SK-N-SH treated with all-trans-retinoic acid at 6 μM for 48 hours (cell line): ENCODE results near the gene C15orf40.

Source experiments
- ATAC-seq: fragments of 200-7000 bp; cut with Tn5 transposase; 3 replicates; pipeline ENCODE4 v1.9.1; 2020; ENCODE audit warnings: mild to moderate bottlenecking, moderate library complexity
- ARNTL ChIP-seq: fragments of 450-650 bp; formaldehyde crosslinking; IDR thresholded peaks from 2 replicates; pipeline ENCODE4 v1.5.0; 2020; ENCODE audit warnings: low read depth, mild to moderate bottlenecking, moderate library complexity, borderline replicate concordance
- BACH2 ChIP-seq: fragments of 250-450 bp; sonication (Bioruptor Pico); IDR thresholded peaks from 2 replicates; pipeline ENCODE4 v1.9.0; 2021; ENCODE audit warnings: mild to moderate bottlenecking, borderline replicate concordance
- CREB5 ChIP-seq: fragments of 250-450 bp; sonication (Bioruptor Pico); IDR thresholded peaks from 2 replicates; pipeline ENCODE4 v1.5.1; 2020; ENCODE audit warnings: low read depth, mild to moderate bottlenecking, moderate library complexity
- CSDC2 ChIP-seq: fragments of 250-450 bp; sonication (Bioruptor Pico); IDR thresholded peaks from 2 replicates; pipeline ENCODE4 v1.5.0; 2020; ENCODE audit warnings: mild to moderate bottlenecking, moderate library complexity
- ESRRG ChIP-seq: fragments of 250-450 bp; sonication (Bioruptor Pico); IDR thresholded peaks from 2 replicates; pipeline ENCODE4 v1.6.1; 2021; ENCODE audit warnings: mild to moderate bottlenecking
- GLIS3 ChIP-seq: fragments of 250-450 bp; sonication (Bioruptor Pico); IDR thresholded peaks from 2 replicates; pipeline ENCODE4 v1.5.0; 2020; ENCODE audit warnings: mild to moderate bottlenecking, moderate library complexity
- ISL1 ChIP-seq: fragments of 250-450 bp; sonication (Bioruptor Pico); IDR thresholded peaks from 2 replicates; pipeline ENCODE4 v2.1.2; 2022; ENCODE audit warnings: mild to moderate bottlenecking, moderate library complexity
- OSR1 ChIP-seq: fragments of 250-450 bp; sonication (Bioruptor Pico); IDR thresholded peaks from 2 replicates; pipeline ENCODE4 v1.8.0; 2022; ENCODE audit warnings: moderate library complexity, mild to moderate bottlenecking, inconsistent platforms
- PATZ1 ChIP-seq: fragments of 250-450 bp; sonication (Bioruptor Pico); IDR thresholded peaks from 2 replicates; pipeline ENCODE4 v1.8.0; 2020; ENCODE audit warnings: mild to moderate bottlenecking, moderate library complexity, borderline replicate concordance
- POU6F1 ChIP-seq: fragments of 250-450 bp; sonication (Bioruptor Pico); IDR thresholded peaks from 2 replicates; pipeline ENCODE4 v1.8.0; 2021; ENCODE audit warnings: low read depth, mild to moderate bottlenecking, moderate library complexity, borderline replicate concordance
- PPARA ChIP-seq: fragments of 250-450 bp; sonication (Bioruptor Pico); IDR thresholded peaks from 2 replicates; pipeline ENCODE4 v1.5.0; 2020; ENCODE audit warnings: mild to moderate bottlenecking, borderline replicate concordance
- RARB ChIP-seq: fragments of 250-450 bp; sonication (Bioruptor Pico); IDR thresholded peaks from 2 replicates; pipeline ENCODE4 v1.8.0; 2021; ENCODE audit warnings: mild to moderate bottlenecking, moderate library complexity
- SNAI2 ChIP-seq: fragments of 250-450 bp; sonication (Bioruptor Pico); IDR thresholded peaks from 2 replicates; pipeline ENCODE4 v1.5.0; 2020; ENCODE audit warnings: mild to moderate bottlenecking, moderate library complexity
- TCF4 ChIP-seq: fragments of 250-450 bp; sonication (Bioruptor Pico); IDR thresholded peaks from 2 replicates; pipeline ENCODE4 v1.8.0; 2021; ENCODE audit warnings: mild to moderate bottlenecking, moderate library complexity, borderline replicate concordance
- TSHZ2 ChIP-seq: fragments of 250-450 bp; sonication (Bioruptor Pico); IDR thresholded peaks from 2 replicates; pipeline ENCODE4 v1.5.0; 2020; ENCODE audit warnings: mild to moderate bottlenecking, moderate library complexity
- ZC3H10 ChIP-seq: fragments of 250-450 bp; sonication (Bioruptor Pico); IDR thresholded peaks from 2 replicates; pipeline ENCODE4 v1.5.1; 2021; ENCODE audit warnings: mild to moderate bottlenecking, moderate library complexity
- ZFP3 ChIP-seq: fragments of 250-450 bp; sonication (Bioruptor Pico); IDR thresholded peaks from 2 replicates; pipeline ENCODE4 v1.5.0; 2020; ENCODE audit warnings: mild to moderate bottlenecking, moderate library complexity
- ZFP30 ChIP-seq: fragments of 450-650 bp; formaldehyde crosslinking; IDR thresholded peaks from 2 replicates; pipeline ENCODE4 v1.5.0; 2022; ENCODE audit warnings: mild to moderate bottlenecking, moderate library complexity
- ZNF565 ChIP-seq: fragments of 450-650 bp; formaldehyde crosslinking; conservative IDR thresholded peaks from 2 replicates; pipeline ENCODE4 v1.5.0; 2020; ENCODE audit warnings: low read depth, mild to moderate bottlenecking, moderate library complexity
- ZNF70 ChIP-seq: fragments of 450-650 bp; formaldehyde crosslinking; IDR thresholded peaks from 2 replicates; pipeline ENCODE4 v1.5.0; 2020; ENCODE audit warnings: mild to moderate bottlenecking, moderate library complexity
- ZNF8 ChIP-seq: fragments of 450-650 bp; formaldehyde crosslinking; IDR thresholded peaks from 2 replicates; pipeline ENCODE4 v1.5.0; 2020; ENCODE audit warnings: mild to moderate bottlenecking, moderate library complexity

C15orf40 gene

GRCh38 chr15:82999426-82999825 is 12.0 kb downstream of the C15orf40 start (continued):
- TF ChIP-seq TSHZ2 (CRISPR knock-in tag), result no peak
- TF ChIP-seq ARNTL (CRISPR knock-in tag), result no peak

- TF ChIP-seq BACH2 (CRISPR knock-in tag) (no peak), RARB (CRISPR knock-in tag) (no peak), ISL1 (no peak), SNAI2 (CRISPR knock-in tag) (no peak), PATZ1 (no peak), ZNF8 (CRISPR knock-in tag) (no peak), ESRRG (CRISPR knock-in tag) (no peak), CREB5 (CRISPR knock-in tag) (no peak), TCF4 (no peak), ZC3H10 (CRISPR knock-in tag) (no peak), ZFP3 (CRISPR knock-in tag) (no peak), POU6F1 (no peak), ZNF70 (no peak), ZNF565 (CRISPR knock-in tag) (no peak), PPARA (CRISPR knock-in tag) (no peak)
- ATAC-seq, result no peak
These were observed 15.5 kb downstream of the C15orf40 start for GRCh38 chr15:82995938-82996337.

GRCh38 chr15:82995076-82995475 is 16.4 kb downstream of the C15orf40 start:
- no peak for TF ChIP-seq ZNF70
- no peak for TF ChIP-seq OSR1 (CRISPR knock-in tag)
- TF ChIP-seq ISL1, result no peak
- TF ChIP-seq CSDC2 (CRISPR knock-in tag), result no peak
- TF ChIP-seq RARB (CRISPR knock-in tag), result no peak
- no peak for TF ChIP-seq ARNTL (CRISPR knock-in tag)
- no peak for TF ChIP-seq ZFP3 (CRISPR knock-in tag)
- TF ChIP-seq GLIS3, result no peak
- TF ChIP-seq POU6F1, result no peak

GRCh38 chr15:82993144-82993543 is 18.3 kb downstream of the C15orf40 start:
- no peak for ATAC-seq
- TF ChIP-seq ZNF8 (CRISPR knock-in tag) (no peak), CSDC2 (CRISPR knock-in tag) (no peak), POU6F1 (no peak), CREB5 (CRISPR knock-in tag) (no peak), ZNF70 (no peak), ISL1 (no peak), TCF4 (no peak), ESRRG (CRISPR knock-in tag) (no peak), TSHZ2 (CRISPR knock-in tag) (no peak), ZFP30 (no peak)

More at GRCh38 chr15:82995076-82995475, 16.4 kb downstream of the C15orf40 start:
- ATAC-seq, result no peak
